K562 (cell line): ENCODE measurements around the gene CPN2. TPM values are rescaled to one million over a fixed set of nuclear protein-coding genes. Genes with fewer than 3 reads are reported as not detected.

ENCODE experiments used
- FOXJ3 ChIP-seq: sonication (generic); formaldehyde crosslinking; IDR thresholded peaks from 2 replicates; pipeline ENCODE4 v1.4.0; 2020; ENCODE audit warnings: mild to moderate bottlenecking, missing genetic modification reagents
- FOXK1 ChIP-seq: sonication (generic); formaldehyde crosslinking; IDR thresholded peaks from 2 replicates; pipeline ENCODE4 v1.8.0; 2022; ENCODE audit warnings: missing genetic modification reagents, mild to moderate bottlenecking, borderline replicate concordance
- FOXK2 ChIP-seq, 2 experiments: fragments of 450-650 bp; IDR thresholded peaks in 1 of 2; conservative IDR thresholded peaks in 1 of 2; 2 replicates each; pipeline ENCODE4 v1.6.1; 2016; ENCODE audit warnings: low read depth in 2 of 2, mild to moderate bottlenecking in 1 of 2
- HNRNPL ChIP-seq: fragments of 200-400 bp; formaldehyde crosslinking; IDR thresholded peaks from 2 replicates; pipeline ENCODE4 v1.6.1; 2017; ENCODE audit warnings: low read depth, mild to moderate bottlenecking, low read length
- LCOR ChIP-seq: sonication (generic); formaldehyde crosslinking; IDR thresholded peaks from 2 replicates; pipeline ENCODE4 v1.8.0; 2022; ENCODE audit warnings: mild to moderate bottlenecking, missing genetic modification reagents
- MAX ChIP-seq: sonication (generic); formaldehyde crosslinking; IDR thresholded peaks from 2 replicates; pipeline ENCODE4 v1.9.0; 2022; ENCODE audit warnings: mild to moderate bottlenecking, missing genetic modification reagents
- MED1 ChIP-seq: sonication (generic); formaldehyde crosslinking; IDR thresholded peaks from 2 replicates; pipeline ENCODE4 v1.8.1; 2023; ENCODE audit warnings: missing genetic modification reagents, borderline replicate concordance
- MEF2A ChIP-seq: IDR thresholded peaks from 2 replicates; pipeline ENCODE4 v1.6.1; 2011; ENCODE audit warnings: low read depth, mild to moderate bottlenecking, low read length, moderate library complexity; ENCODE audit not compliant: control insufficient read depth
- MGA ChIP-seq: fragments of 450-650 bp; IDR thresholded peaks from 2 replicates; pipeline ENCODE4 v1.6.1; 2016; ENCODE audit warnings: mild to moderate bottlenecking, moderate library complexity
- PHB2 ChIP-seq: fragments of 450-650 bp; IDR thresholded peaks from 2 replicates; pipeline ENCODE4 v1.6.1; 2017; ENCODE audit warnings: low read depth
- RBM14 ChIP-seq: fragments of 200-400 bp; formaldehyde crosslinking; IDR thresholded peaks from 2 replicates; pipeline ENCODE4 v1.6.1; 2018; ENCODE audit warnings: low read depth, mild to moderate bottlenecking, low read length, moderate library complexity, borderline replicate concordance; ENCODE audit not compliant: insufficient read depth
- RHOXF2B ChIP-seq: fragments of 250-450 bp; sonication (Bioruptor Pico); conservative IDR thresholded peaks from 2 replicates; pipeline ENCODE4 v1.5.1; 2021
- TEAD4 ChIP-seq, 2 experiments: sonication (generic) in 1 of 2; formaldehyde crosslinking in 1 of 2; IDR thresholded peaks; 2 replicates each; pipeline versions ENCODE4 v1.6.1 to v1.8.0; 2012 to 2022; ENCODE audit warnings: borderline replicate concordance in 1 of 2, inconsistent platforms in 1 of 2, low read length in 1 of 2, mild to moderate bottlenecking in 1 of 2, missing genetic modification reagents in 1 of 2
- ZNF274 ChIP-seq: IDR thresholded peaks from 2 replicates; pipeline ENCODE4 v1.6.1; 2011; ENCODE audit warnings: low read depth, mild to moderate bottlenecking, low read length, moderate library complexity, borderline replicate concordance
- ZNF354B ChIP-seq: fragments of 250-450 bp; sonication (Bioruptor Pico); IDR thresholded peaks from 2 replicates; pipeline ENCODE4 v1.4.0; 2020
- ZNF57 ChIP-seq: fragments of 450-650 bp; formaldehyde crosslinking; IDR thresholded peaks from 2 replicates; pipeline ENCODE4 v1.4.0; 2020; ENCODE audit warnings: mild to moderate bottlenecking, moderate library complexity
- polyA plus RNA-seq, 8 experiments: library from polyadenylated mRNA; depleted of rRNA in 4 of 8; stranded (reverse) in 5 of 8; unstranded in 3 of 8; fragments of >200 nt; fragmentation: Nextera tagmentation in 2 of 8; fragmentation: Illumina TruSeq in 1 of 8; extraction: Ambion mirVana in 2 of 8; extraction: Trizol in 1 of 8; gene quantifications; 2 replicates each; pipeline versions ENCODE4 v1.2.1 to v1.2.3, GENCODE V29; 2011 to 2014; ENCODE audit warnings: inconsistent platforms in 1 of 8, missing spikeins in 1 of 8
- total RNA-seq, 7 experiments: library from RNA; depleted of rRNA in 6 of 7; stranded (reverse); fragments of >200 nt in 6 of 7; fragmentation: Illumina TruSeq in 2 of 7; extraction: Trizol in 2 of 7; gene quantifications; 2 replicates each; pipeline versions ENCODE4 v1.2.1 to v1.2.3, GENCODE V29; 2011 to 2021; ENCODE audit warnings: low replicate concordance in 1 of 7

Gene CPN2
- total and polyA plus RNA-seq, 9 of the 15 experiments (the other 6 are each of a cell fraction or from before 2014, with no cell fraction given), result not detected

GRCh38 chr3:194326192-194326967 lies 24.7 kb downstream of the CPN2 start (continued):
- TF ChIP-seq ZNF274 (no peak), FOXJ3 (CRISPR knock-in tag) (no peak), MAX (CRISPR knock-in tag) (no peak), PHB2 (peak; percentile 61), FOXK2 (conservative IDR thresholded peaks at IDR 0.05 in 1 of 2, IDR thresholded peaks at IDR 0.05 in 1 of 2; ENCODE audit: low read depth in 2 of 2) (peak in 1 of 2 experiments; percentile 42; a peak in 2 of 4 replicates), RBM14 (no peak), MED1 (CRISPR knock-in tag) (no peak), HNRNPL (no peak), ZNF57 (CRISPR knock-in tag) (no peak), FOXK1 (no peak), ZNF354B (CRISPR knock-in tag) (no peak), MEF2A (no peak), MGA (0 out of 2 replicates have a peak, but pooled peaks have one; percentile 23), TEAD4 (IDR thresholded peaks at IDR 0.05; ENCODE audit: low read length) (no peak), TEAD4 (CRISPR knock-in tag; IDR thresholded peaks at IDR 0.05; ENCODE audit: borderline replicate concordance) (0 out of 2 replicates have a peak, but pooled peaks have one; percentile 45), LCOR (CRISPR knock-in tag) (no peak), RHOXF2B (CRISPR knock-in tag) (no peak)
